Transverse colon (tissue), 4 donors: Measurements from ENCODE around the gene RPS6KA4.

Experiments used
- EP300 ChIP-seq: sonication (generic); formaldehyde crosslinking; IDR thresholded peaks from one replicate; pipeline ENCODE4 v1.6.1; 2017; ENCODE audit warnings: antibody characterized with exemption, low read depth
- POLR2A ChIP-seq: fragments of 450-650 bp; IDR thresholded peaks from one replicate; pipeline ENCODE4 v1.6.1; 2016; ENCODE audit warnings: antibody characterized with exemption, mild to moderate bottlenecking, moderate library complexity
- POLR2AphosphoS5 ChIP-seq, 3 donors: sonication (generic); formaldehyde crosslinking; IDR thresholded peaks; one replicate each; pipeline ENCODE4 v1.6.1; 2016; ENCODE audit warnings: antibody characterized with exemption in 3 of 3
- TF ChIP-seq, protein P1 (sequence below), 5 experiments: fragments of 200-600 bp in 3 of 5; fragments of 450-650 bp in 2 of 5; sonication (generic) in 3 of 5; IDR thresholded peaks; 1 replicate in 2 of 5; 2 replicates in 3 of 5; pipeline ENCODE4 v1.5.1; 2016 to 2017; ENCODE audit warnings: antibody characterized with exemption in 5 of 5, inconsistent platforms in 3 of 5, mild to moderate bottlenecking in 2 of 5, moderate library complexity in 1 of 5

DNA sequence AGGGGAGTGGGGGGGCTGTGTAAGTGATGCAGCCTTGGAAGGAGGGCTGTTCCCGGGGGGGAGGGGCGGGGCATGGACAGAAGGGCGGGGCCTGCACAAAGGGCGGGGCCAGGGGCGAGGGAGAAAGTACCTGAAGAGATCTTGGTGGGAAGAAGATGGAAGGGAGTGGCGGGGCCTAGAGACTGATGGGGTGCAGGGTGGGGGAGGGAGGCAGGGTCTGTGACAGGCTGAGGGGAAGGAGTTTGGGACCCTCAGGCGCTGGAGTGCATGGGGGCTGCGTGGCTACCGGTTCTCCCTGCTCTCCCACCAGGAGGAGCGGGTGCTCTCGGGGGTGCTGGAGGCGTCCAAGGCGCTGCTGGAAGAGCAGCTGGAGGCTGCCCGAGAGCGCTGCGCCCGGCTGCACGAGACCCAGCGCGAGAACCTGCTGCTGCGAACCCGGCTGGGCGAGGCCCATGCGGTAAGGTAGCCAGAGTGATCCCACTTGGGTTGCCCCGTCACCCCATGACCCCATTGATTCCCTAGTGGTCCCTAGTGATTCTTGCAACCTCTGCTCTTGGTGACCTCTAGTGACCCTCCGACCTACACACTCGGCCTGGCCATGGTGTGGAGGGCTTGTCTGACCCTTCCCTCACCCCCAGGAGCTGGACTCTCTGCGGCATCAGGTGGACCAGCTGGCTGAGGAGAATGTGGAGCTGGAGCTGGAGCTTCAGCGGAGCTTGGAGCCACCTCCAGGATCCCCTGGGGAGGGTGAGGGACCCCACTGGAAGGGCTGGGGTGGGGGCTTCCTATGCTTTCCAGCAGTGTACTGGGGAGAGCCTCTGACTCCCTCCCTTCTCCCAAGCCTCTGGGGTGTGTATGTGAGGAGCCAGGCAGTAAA lies 15.9 kb upstream of the RPS6KA4 start:
- no peak for TF ChIP-seq EP300
- TF ChIP-seq, protein P1, sequence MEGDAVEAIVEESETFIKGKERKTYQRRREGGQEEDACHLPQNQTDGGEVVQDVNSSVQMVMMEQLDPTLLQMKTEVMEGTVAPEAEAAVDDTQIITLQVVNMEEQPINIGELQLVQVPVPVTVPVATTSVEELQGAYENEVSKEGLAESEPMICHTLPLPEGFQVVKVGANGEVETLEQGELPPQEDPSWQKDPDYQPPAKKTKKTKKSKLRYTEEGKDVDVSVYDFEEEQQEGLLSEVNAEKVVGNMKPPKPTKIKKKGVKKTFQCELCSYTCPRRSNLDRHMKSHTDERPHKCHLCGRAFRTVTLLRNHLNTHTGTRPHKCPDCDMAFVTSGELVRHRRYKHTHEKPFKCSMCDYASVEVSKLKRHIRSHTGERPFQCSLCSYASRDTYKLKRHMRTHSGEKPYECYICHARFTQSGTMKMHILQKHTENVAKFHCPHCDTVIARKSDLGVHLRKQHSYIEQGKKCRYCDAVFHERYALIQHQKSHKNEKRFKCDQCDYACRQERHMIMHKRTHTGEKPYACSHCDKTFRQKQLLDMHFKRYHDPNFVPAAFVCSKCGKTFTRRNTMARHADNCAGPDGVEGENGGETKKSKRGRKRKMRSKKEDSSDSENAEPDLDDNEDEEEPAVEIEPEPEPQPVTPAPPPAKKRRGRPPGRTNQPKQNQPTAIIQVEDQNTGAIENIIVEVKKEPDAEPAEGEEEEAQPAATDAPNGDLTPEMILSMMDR (IDR thresholded peaks at IDR 0.05): no peak
- TF ChIP-seq POLR2A: no peak
- no peak for TF ChIP-seq POLR2AphosphoS5 (IDR thresholded peaks at IDR 0.05)
